H1 (cell line): ENCODE results near the gene SMC2. TPM values are rescaled to one million over a fixed set of nuclear protein-coding genes. Genes with fewer than 3 reads are reported as not detected.

Experiments
- CHD7 ChIP-seq: fragments of 300-600 bp; sonication (generic); IDR thresholded peaks from 2 replicates; pipeline ENCODE4 v1.7.1; 2012; ENCODE audit warnings: low read length, moderate library complexity, mild to moderate bottlenecking, inconsistent platforms; ENCODE audit not compliant: insufficient replicate concordance
- CTBP2 ChIP-seq: IDR thresholded peaks from 2 replicates; pipeline ENCODE4 v1.7.0; 2011; ENCODE audit warnings: borderline replicate concordance, mild to moderate bottlenecking, moderate library complexity, mixed read lengths, low read length; ENCODE audit not compliant: insufficient read depth, insufficient read length
- MAX ChIP-seq: IDR thresholded peaks from 2 replicates; pipeline ENCODE4 v1.6.1; 2012; ENCODE audit warnings: inconsistent platforms
- POLR2A ChIP-seq, 2 experiments: IDR thresholded peaks; 1 replicate in 1 of 2; 2 replicates in 1 of 2; pipeline ENCODE4 v1.6.1; 2011; ENCODE audit warnings: low read depth in 2 of 2, low read length in 2 of 2, mild to moderate bottlenecking in 2 of 2; ENCODE audit errors: control extremely low read depth in 1 of 2
- POLR2AphosphoS5 ChIP-seq: IDR thresholded peaks from 2 replicates; pipeline ENCODE4 v1.6.1; 2011; ENCODE audit warnings: low read depth, low read length
- SIN3A ChIP-seq, 2 experiments: IDR thresholded peaks in 1 of 2; conservative IDR thresholded peaks in 1 of 2; 2 replicates each; pipeline ENCODE4 v1.6.1; 2011 to 2012; ENCODE audit warnings: low read length in 2 of 2, improper control_type of control experiment in 1 of 2, low read depth in 1 of 2, mild to moderate bottlenecking in 1 of 2
- SIX5 ChIP-seq: IDR thresholded peaks from 2 replicates; pipeline ENCODE4 v1.6.1; 2011; ENCODE audit warnings: mild to moderate bottlenecking, low read depth, low read length
- polyA plus RNA-seq, 7 experiments: library from polyadenylated mRNA; depleted of rRNA in 3 of 7; stranded (reverse) in 5 of 7; unstranded in 2 of 7; fragments of >200 nt in 5 of 7; fragments of 200-250 nt in 2 of 7; gene quantifications; 1 replicate in 5 of 7; 2 replicates in 1 of 7; 4 replicates in 1 of 7; pipeline versions ENCODE4 v1.2.1 to v1.2.3, GENCODE V29; 2011 to 2013; ENCODE audit warnings: missing spikeins in 2 of 7, mixed read lengths in 2 of 7
- total RNA-seq: library from RNA; stranded (reverse); fragmentation: NEBNext Ultra II Directional; extraction: Animal tissue kit (Norgen Biotek cat#: 25700); gene quantifications from 2 replicates; pipeline ENCODE4 v1.2.1, GENCODE V29; 2021

The SMC2 gene
- total and polyA plus RNA-seq, 2 of the 8 experiments (the other 6 are each of a cell fraction or from before 2014, with no cell fraction given): 7.5 to 39.8 TPM

GRCh38 chr9:104093647-104094533 lies at the start of gene SMC2 (continued):
- TF ChIP-seq CHD7 (peak; percentile 43), POLR2A (IDR thresholded peaks at IDR 0.05; ENCODE audit: control extremely low read depth in 1 of 2, low read depth in 2 of 2, low read length in 2 of 2) (peak; percentile 71 to 92), SIX5 (no peak), MAX (peak; percentile 54; the same call in 1 of the 2 replicates), SIN3A (conservative IDR thresholded peaks at IDR 0.05 in 1 of 2, IDR thresholded peaks at IDR 0.05 in 1 of 2; ENCODE audit: low read depth in 1 of 2, low read length in 2 of 2) (peak; percentile 5 to 32; a peak in 1 of 4 replicates), CTBP2 (no peak), POLR2AphosphoS5 (peak; percentile 93)
